Heart left ventricle (tissue), 16 donors: ENCODE measurements around the gene TSSK3. TPM values are rescaled to one million over a fixed set of nuclear protein-coding genes. Genes with fewer than 3 reads are reported as not detected.

Source experiments
- ATAC-seq, 4 donors: fragments of 200-7000 bp; cut with Tn5 transposase; one replicate each; pipeline ENCODE4 v1.9.1; 2020 to 2022; ENCODE audit warnings: moderate library complexity in 4 of 4, mild to moderate bottlenecking in 3 of 4, moderate number of reproducible peaks in 1 of 4
- DNase-seq, 5 donors: peaks; one replicate each; pipeline ENCODE4 v3.0.0-alpha.2; 2020
- H3K27ac ChIP-seq, 12 donors: fragments of 200-600 bp; sonication (generic) in 4 of 12; one replicate each; pipeline versions ENCODE4 v1.5.0 to v1.8.0; 2016 to 2022; ENCODE audit warnings: mild to moderate bottlenecking in 2 of 12
- H3K27me3 ChIP-seq, 9 donors: fragments of 200-600 bp; sonication (generic) in 2 of 9; one replicate each; pipeline versions ENCODE4 v1.5.1 to v1.8.0; 2016 to 2022; ENCODE audit warnings: mild to moderate bottlenecking in 3 of 9
- H3K36me3 ChIP-seq, 9 donors: fragments of 200-600 bp; sonication (generic) in 2 of 9; one replicate each; pipeline versions ENCODE4 v1.5.0 to v1.8.0; 2018 to 2022; ENCODE audit warnings: mild to moderate bottlenecking in 2 of 9
- H3K4me1 ChIP-seq, 12 donors: fragments of 200-600 bp; sonication (generic) in 4 of 12; one replicate each; pipeline versions ENCODE4 v1.5.0 to v1.8.0; 2016 to 2022; ENCODE audit warnings: mild to moderate bottlenecking in 3 of 12
- H3K4me3 ChIP-seq, 12 donors: fragments of 200-600 bp; sonication (generic) in 4 of 12; one replicate each; pipeline versions ENCODE4 v1.5.0 to v1.8.0; 2017 to 2022; ENCODE audit warnings: mild to moderate bottlenecking in 9 of 12, moderate library complexity in 4 of 12
- H3K9me3 ChIP-seq, 12 donors: fragments of 200-600 bp; sonication (generic) in 4 of 12; one replicate each; pipeline versions ENCODE4 v1.5.0 to v1.8.0; 2016 to 2022; ENCODE audit warnings: mild to moderate bottlenecking in 1 of 12
- POLR2A ChIP-seq, 2 donors: fragments of 450-650 bp; IDR thresholded peaks; one replicate each; pipeline ENCODE4 v1.6.1; 2017; ENCODE audit warnings: antibody characterized with exemption in 2 of 2, mild to moderate bottlenecking in 2 of 2, moderate library complexity in 2 of 2
- WGBS, 4 donors: extraction: QIAGEN DNeasy Blood & Tissue Kit in 2 of 4; methylation state at CpG; one replicate each; pipeline versions ENCODE4 v1.1.5 to v1.1.7; 2013 to 2018; 5-methylcytosine and 5-hydroxymethylcytosine counted together
- intact Hi-C, 10 donors: fragments of 100-400 bp; cut with DNase I; formaldehyde crosslinking; loops; one replicate each; pipeline versions ENCODE4 v1.11.1 to v1.14.2; 2022
- polyA plus RNA-seq, 2 donors: library from polyadenylated mRNA; stranded (reverse); fragments of 200-250 nt; gene quantifications; one replicate each; pipeline ENCODE4 v1.2.3, GENCODE V29; 2013
- total RNA-seq, 9 donors: library from RNA; depleted of rRNA in 2 of 9; stranded (reverse); fragments of >200 nt in 2 of 9; fragmentation: NEBNext Ultra II Directional in 3 of 9; extraction: Animal tissue kit (Norgen Biotek cat#: 25700) in 3 of 9; gene quantifications; one replicate each; pipeline versions ENCODE4 v1.1.0 to v1.2.4, GENCODE V29; 2016 to 2023
- TF ChIP-seq, protein P1 (sequence below), 12 donors: fragments of 200-600 bp; sonication (generic) in 4 of 12; IDR thresholded peaks; one replicate each; pipeline versions ENCODE4 v1.5.0 to v1.8.0; 2018 to 2022; ENCODE audit warnings: antibody characterized with exemption in 12 of 12, mild to moderate bottlenecking in 5 of 12
- donor health status: ischemic (EF 13 %, LVEDD 7.1; RV severe dilation, severe dysfunction).
- donor health status: healthy with polysubstance abuse.
- donor health status: DM: no; HTN: yes; CAD: no.
- donor health status: DM: no; HTN: no; CAD: no.
- donor health status: ischemic (EF 25% LVEDD 6.9; RV normal size, moderate dysfunction).
- donor health status: ischemic (EF 25% LVEDD 5.7; RV mildly dilated, moderate dysfunction).
- donor health status: healthy.
- donor health status: DM: yes; HTN: yes; CAD: no.
- donor health status: ischemic (EF 35%, LVEDD 5.7; RV mildly dilated, moderate dysfunction).
- donor health status: nonischemic (EF 11% LVEDD 7.7; RV severe dilation, severe dysfunction).
- donor health status: DM: yes; HTN: yes; CAD: no.
- donor health status: PGD.
- donor health status: ischemic (EF 29% LVEDD 5.4; RV normal size, mild dysfunction).
- donor health status: nonischemic (EF 23%, LVEDD 6.1; RV moderate dilation, normal function).

Gene TSSK3
- total and polyA plus RNA-seq, 11 donors: 0.37 to 3.1 (median 1.7) TPM; not detected in 2

- peak overlapping the region in 1 of 12 donors; percentile 66 for H3K27ac ChIP-seq
- DNase-seq (no peak), ATAC-seq (peak in 1 of 4 donors; percentile 38)
- H3K9me3 ChIP-seq: no peaks in the 10 kb centered on the region
- peaks cover 0 to 73% (median 57%) of the 10 kb centered on the region in 9 donors for H3K36me3 ChIP-seq
- peaks cover 0 to 10% (median under 1%) of the 10 kb centered on the region in 12 donors for H3K4me1 ChIP-seq
- no peak overlapping the region for H3K4me3 ChIP-seq
- intact Hi-C loops: no loop called here
- TF ChIP-seq, protein P1, sequence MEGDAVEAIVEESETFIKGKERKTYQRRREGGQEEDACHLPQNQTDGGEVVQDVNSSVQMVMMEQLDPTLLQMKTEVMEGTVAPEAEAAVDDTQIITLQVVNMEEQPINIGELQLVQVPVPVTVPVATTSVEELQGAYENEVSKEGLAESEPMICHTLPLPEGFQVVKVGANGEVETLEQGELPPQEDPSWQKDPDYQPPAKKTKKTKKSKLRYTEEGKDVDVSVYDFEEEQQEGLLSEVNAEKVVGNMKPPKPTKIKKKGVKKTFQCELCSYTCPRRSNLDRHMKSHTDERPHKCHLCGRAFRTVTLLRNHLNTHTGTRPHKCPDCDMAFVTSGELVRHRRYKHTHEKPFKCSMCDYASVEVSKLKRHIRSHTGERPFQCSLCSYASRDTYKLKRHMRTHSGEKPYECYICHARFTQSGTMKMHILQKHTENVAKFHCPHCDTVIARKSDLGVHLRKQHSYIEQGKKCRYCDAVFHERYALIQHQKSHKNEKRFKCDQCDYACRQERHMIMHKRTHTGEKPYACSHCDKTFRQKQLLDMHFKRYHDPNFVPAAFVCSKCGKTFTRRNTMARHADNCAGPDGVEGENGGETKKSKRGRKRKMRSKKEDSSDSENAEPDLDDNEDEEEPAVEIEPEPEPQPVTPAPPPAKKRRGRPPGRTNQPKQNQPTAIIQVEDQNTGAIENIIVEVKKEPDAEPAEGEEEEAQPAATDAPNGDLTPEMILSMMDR (IDR thresholded peaks at IDR 0.05): no peak
- no peak for TF ChIP-seq POLR2A (IDR thresholded peaks at IDR 0.05)
- H3K27me3 ChIP-seq: no peaks in the 10 kb centered on the region
- 51 to 67% (median 59%) methylated on average over 5 of the region's 5 CpGs for WGBS, 4 donors
These were observed 40.5 kb upstream of the TSSK3 start for GRCh38 chr1:32321712-32322291.

DNA sequence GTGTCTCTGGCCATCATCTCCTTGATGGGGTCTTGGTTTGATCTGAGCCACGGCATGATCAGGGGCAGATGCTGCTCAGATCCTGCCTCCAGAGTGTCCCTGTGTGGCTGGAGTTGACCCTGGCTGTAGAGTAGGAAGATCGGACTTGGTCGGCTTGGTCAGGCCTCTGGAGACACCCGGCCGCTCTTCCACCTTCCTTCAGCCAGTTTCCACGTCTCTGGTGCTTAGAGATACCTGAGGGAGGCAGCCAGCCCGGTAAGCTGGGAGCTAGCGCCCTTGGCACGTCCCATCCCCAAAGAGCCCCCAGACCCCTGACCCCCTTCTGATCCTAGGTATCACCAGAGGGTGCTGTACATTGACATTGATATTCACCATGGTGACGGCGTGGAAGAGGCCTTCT, 35.1 kb upstream of the TSSK3 start:
- ATAC-seq (no peak), DNase-seq (no peak)
- intact Hi-C loops: no loop called here
- WGBS, 4 donors: 90 to 95% (median 93%) methylated on average over 8 to 11 of the region's 11 CpGs
- Histone ChIP-seq H3K4me3 (no peak overlapping the region), H3K27ac (no peak overlapping the region), H3K9me3 (no peaks in the 10 kb centered on the region), H3K36me3 (peaks cover 0 to 92% (median 79%) of the 10 kb centered on the region in 9 donors), H3K27me3 (no peaks in the 10 kb centered on the region), H3K4me1 (peaks cover 0 to under 1% (median 0%) of the 10 kb centered on the region in 12 donors)
- TF ChIP-seq, protein P1 (IDR thresholded peaks at IDR 0.05): no peak
- TF ChIP-seq POLR2A (IDR thresholded peaks at IDR 0.05): no peak

DNA sequence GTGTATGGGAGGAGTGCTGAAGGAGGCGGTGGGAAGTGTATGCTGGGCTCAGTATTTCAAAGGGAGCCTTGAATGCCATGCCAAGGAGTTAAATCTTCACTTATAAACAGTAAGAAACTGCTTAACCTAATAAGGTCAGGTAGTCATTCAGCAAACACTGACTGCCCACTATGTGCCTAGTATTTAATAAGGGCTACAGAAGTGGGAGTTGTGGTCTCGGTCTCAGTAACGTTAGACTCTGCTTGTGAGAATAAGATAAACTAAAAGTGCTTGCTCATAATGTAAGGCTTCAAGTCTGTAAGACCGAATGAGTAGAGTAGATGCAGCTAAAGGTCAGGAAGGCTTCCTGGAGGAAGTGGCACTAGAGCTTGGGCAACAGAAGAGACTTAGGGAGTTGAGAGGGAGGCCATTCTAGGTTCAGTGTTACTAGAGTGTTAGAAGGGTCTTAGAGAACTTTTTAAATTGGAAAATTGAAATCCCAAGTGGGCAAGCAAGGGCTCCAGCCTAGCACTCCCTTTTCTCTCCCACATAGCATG, 32.3 kb upstream of the TSSK3 start:
- ATAC-seq: no peak
- DNase-seq: no peak
- H3K36me3 ChIP-seq: peaks cover 0 to 94% (median 84%) of the 10 kb centered on the region in 9 donors
- peaks cover 0 to 3% (median 0%) of the 10 kb centered on the region in 9 donors for H3K27me3 ChIP-seq
- TF ChIP-seq, protein P1 (IDR thresholded peaks at IDR 0.05): no peak
- no peak for TF ChIP-seq POLR2A (IDR thresholded peaks at IDR 0.05)
- 86 to 95% (median 91%) methylated on average over 4 of the region's 4 CpGs for WGBS, 4 donors
- no peak overlapping the region for H3K27ac ChIP-seq
- no peak overlapping the region for H3K4me3 ChIP-seq
- peaks cover 0 to 12% (median 8%) of the 10 kb centered on the region in 12 donors for H3K4me1 ChIP-seq
- intact Hi-C loops: loop anchor here in 2 of 10 donors (5.0 to 10.0 kb wide), 2 partner anchors 82 to 105 kb away; partner anchors contain the start of genes EIF3I (in 1 of the 2) and TMEM234 (in 1 of the 2)
- H3K9me3 ChIP-seq: no peaks in the 10 kb centered on the region

DNA sequence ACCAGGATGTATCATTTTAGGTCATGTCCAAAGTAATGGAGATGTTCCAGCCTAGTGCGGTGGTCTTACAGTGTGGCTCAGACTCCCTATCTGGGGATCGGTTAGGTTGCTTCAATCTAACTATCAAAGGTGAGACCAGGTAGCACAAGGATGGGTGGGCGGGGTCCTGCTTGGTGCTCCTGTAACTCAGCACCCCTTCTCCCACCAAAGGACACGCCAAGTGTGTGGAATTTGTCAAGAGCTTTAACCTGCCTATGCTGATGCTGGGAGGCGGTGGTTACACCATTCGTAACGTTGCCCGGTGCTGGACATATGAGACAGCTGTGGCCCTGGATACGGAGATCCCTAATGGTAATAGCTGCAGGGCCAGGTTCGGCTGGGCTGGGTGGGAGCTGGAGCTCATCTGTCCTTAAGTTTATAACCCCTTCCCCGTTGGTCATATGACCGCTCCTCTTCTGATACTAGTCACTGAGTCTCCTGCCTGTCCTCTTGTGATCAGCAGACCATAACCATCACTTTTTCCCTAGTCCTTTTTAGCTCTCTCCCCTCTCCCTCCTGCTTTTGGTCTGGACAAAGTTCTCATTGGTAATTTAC, 31.7 kb upstream of the TSSK3 start:
- peaks cover 0 to 88% (median 77%) of the 10 kb centered on the region in 9 donors for H3K36me3 ChIP-seq
- H3K27me3 ChIP-seq: peaks cover 0 to 5% (median 0%) of the 10 kb centered on the region in 9 donors
- ATAC-seq (no peak), DNase-seq (no peak)
- 90 to 94% (median 92%) methylated on average over 12 of the region's 12 CpGs for WGBS, 4 donors
- no peaks in the 10 kb centered on the region for H3K9me3 ChIP-seq
- intact Hi-C loops: loop anchor here in 2 of 10 donors (5.0 to 10.0 kb wide), 2 partner anchors 82 to 106 kb away; partner anchors contain the start of genes EIF3I (in 1 of the 2) and TMEM234 (in 1 of the 2)
- no peak overlapping the region for H3K4me3 ChIP-seq
- H3K4me1 ChIP-seq: peaks cover 0 to 17% (median 9%) of the 10 kb centered on the region in 12 donors
- no peak overlapping the region for H3K27ac ChIP-seq
- TF ChIP-seq, protein P1 (IDR thresholded peaks at IDR 0.05): no peak
- no peak for TF ChIP-seq POLR2A (IDR thresholded peaks at IDR 0.05)
